ENCODE results near the gene CYB561D2.

DNA sequence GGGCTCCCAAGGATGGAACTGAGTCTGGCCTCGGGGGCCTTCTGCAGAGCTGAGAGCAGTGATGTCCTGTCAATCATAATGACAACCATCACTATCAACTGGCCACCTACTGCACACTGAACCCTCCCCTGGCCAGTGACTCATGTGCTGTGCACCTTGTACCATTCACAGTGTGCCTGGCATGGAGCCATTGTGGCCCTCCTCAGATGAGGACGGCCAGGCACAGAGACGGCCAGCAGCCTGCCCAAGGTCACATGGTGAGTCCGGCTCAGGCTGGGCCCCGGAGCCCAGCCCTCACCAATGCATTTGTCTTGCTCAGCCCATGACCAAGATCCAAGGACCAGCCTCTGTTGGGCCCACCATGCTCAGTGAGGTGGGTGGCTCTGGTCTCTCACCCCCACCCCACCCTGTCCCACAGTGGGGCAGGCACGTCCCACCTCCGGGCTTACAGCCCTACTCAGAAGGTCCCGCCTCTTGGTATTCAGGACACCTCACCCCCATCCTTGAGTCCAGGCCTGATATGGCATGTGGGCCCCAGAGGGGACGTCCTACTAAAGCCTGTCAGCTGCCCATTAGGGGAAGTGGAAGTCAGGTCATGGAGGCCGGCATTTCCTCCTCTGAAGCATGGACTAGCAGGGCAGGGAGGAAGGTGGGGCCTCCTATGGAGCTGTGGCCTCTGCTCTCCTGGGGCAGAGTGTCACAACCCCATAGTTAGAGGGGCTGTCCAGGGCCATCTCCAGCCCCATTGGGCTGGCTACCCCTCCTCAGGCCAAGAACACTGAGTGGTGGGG lies 44.6 kb downstream of the CYB561D2 start:
- TF ChIP-seq, protein P1, sequence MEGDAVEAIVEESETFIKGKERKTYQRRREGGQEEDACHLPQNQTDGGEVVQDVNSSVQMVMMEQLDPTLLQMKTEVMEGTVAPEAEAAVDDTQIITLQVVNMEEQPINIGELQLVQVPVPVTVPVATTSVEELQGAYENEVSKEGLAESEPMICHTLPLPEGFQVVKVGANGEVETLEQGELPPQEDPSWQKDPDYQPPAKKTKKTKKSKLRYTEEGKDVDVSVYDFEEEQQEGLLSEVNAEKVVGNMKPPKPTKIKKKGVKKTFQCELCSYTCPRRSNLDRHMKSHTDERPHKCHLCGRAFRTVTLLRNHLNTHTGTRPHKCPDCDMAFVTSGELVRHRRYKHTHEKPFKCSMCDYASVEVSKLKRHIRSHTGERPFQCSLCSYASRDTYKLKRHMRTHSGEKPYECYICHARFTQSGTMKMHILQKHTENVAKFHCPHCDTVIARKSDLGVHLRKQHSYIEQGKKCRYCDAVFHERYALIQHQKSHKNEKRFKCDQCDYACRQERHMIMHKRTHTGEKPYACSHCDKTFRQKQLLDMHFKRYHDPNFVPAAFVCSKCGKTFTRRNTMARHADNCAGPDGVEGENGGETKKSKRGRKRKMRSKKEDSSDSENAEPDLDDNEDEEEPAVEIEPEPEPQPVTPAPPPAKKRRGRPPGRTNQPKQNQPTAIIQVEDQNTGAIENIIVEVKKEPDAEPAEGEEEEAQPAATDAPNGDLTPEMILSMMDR (IDR thresholded peaks at IDR 0.05; ENCODE audit: low read length): no peak
- no peak for TF ChIP-seq EZH2 (IDR thresholded peaks at IDR 0.05; ENCODE audit: borderline replicate concordance, low read length)
